ENCODE data around the gene CARD11.

DNA sequence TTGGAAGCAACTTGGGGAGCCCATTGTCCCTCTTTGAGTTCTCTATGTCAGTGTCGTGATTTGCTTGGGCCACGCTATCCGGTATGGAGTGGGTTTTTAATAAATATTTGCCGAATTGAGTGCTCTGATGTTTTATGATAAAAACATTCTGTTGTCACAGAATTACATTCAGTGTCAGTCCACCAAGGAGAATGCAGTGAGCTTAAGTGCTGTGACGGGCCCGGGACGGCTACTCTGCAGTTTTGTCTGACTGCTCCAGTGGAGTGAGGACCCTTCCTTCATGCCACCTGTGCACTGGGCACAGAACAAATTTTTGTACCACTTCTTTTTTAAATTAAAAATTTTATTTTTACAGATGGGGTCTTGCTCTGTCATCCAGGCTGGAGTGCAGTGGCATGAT lies 76.0 kb downstream of the CARD11 start:
- TF ChIP-seq, protein P1, sequence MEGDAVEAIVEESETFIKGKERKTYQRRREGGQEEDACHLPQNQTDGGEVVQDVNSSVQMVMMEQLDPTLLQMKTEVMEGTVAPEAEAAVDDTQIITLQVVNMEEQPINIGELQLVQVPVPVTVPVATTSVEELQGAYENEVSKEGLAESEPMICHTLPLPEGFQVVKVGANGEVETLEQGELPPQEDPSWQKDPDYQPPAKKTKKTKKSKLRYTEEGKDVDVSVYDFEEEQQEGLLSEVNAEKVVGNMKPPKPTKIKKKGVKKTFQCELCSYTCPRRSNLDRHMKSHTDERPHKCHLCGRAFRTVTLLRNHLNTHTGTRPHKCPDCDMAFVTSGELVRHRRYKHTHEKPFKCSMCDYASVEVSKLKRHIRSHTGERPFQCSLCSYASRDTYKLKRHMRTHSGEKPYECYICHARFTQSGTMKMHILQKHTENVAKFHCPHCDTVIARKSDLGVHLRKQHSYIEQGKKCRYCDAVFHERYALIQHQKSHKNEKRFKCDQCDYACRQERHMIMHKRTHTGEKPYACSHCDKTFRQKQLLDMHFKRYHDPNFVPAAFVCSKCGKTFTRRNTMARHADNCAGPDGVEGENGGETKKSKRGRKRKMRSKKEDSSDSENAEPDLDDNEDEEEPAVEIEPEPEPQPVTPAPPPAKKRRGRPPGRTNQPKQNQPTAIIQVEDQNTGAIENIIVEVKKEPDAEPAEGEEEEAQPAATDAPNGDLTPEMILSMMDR (conservative IDR thresholded peaks at IDR 0.05 in 1 of 2, IDR thresholded peaks at IDR 0.05 in 1 of 2; ENCODE audit: low read depth in 1 of 2, low read length in 2 of 2) = no peak
- no peak for TF ChIP-seq EZH2 (IDR thresholded peaks at IDR 0.05; ENCODE audit: low read length, missing control alignments)

Measured in fibroblast of lung (primary cell).